ENCODE data around the gene LOXHD1.

The LOXHD1 gene

DNA sequence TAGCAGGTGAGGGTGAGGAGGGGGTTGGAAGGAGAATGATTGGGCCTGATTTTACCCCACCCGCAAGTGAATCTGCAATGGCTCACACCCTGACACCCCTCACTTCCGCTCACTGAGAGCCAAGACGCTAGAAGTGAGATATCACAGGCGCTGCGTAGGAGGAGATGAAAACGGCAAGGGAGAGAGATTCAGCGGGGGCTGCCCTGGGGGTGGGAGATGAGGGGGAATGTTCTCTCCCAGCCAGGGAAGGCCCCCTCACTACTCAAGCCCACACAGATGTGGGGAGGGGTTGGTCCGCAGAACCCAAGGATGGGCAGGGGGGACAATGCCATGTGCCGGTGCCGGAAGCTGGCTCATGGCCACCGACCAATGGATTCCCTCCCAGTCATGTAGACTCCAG lies 32.9 kb downstream of the LOXHD1 start:
- DNase-seq = no peak

DNA sequence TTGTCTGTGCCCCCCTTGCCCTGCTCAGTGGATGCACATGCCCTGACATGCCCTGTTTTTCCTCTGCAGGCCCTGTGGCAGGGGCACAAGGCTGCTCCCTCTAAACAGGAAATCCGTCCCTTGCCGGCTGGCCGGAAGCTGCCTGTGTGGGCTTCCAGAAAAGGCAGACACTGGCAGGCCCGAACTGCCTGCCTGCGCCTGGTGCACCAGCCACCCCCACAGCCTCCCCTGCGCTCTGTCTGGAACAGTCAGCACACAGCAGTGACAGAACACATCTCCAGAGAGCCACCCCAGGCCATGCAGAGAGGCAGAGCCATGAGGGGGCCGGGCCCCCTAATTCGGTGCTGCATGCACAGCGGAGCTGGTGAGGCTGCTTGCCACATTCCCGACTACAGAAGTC lies 33.5 kb downstream of the LOXHD1 start:
- peak; percentile 9 for DNase-seq

- DNase-seq = no peak
Measured at GRCh38 chr18:46622999-46623398, 34.0 kb downstream of the LOXHD1 start.

GRCh38 chr18:46622451-46622850 lies 34.6 kb downstream of the LOXHD1 start:
- no peak for DNase-seq

DNA sequence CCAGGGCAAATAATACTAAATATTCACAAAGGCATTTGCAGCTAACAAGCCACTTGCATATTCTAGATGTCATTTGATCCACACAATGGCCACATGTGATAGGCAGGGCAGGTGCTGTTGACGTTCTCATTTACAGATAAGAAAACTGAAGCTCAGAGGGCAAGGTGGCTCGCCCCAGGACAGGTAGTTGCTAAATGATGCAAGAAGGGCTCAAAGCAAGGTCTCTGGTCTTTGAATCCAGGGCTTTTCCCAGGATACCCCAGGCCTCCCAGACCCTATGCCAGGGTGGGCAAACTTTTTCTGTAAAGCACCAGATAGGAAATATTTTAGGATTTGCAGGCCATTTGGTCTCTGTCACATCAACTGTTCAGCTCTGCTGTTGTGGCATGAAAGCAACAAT lies 35.1 kb downstream of the LOXHD1 start:
- DNase-seq = no peak

DNA sequence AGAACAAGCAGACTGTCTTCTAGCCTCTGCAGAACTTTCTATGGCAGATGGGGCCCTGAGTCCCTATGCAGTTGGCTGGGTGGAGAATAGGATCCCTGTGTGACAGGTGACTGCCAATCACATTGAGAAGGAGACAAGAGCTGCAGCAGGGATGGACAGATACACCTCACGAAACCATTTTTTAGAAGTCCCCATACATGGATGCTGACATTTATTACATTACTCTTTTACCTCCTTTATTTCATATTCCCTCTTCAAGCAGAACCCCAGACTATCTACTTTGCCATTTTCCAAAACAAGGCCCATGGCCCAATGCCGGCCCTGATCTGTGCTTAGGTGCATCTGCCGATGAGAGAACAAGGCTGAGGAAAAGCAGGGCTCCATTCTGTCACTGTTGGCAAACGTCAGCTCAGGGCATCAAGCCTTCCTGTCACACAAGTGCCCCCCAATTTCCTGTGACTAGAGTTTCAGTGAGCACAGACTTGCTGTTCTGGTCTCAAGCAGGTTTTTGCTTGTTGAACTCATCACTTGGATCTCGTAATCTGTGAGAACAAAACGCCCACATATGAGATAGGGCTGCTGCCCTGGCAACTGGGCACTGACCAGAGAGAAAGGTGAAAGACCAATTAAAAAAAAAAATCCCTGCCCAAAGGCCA lies 35.8 kb downstream of the LOXHD1 start:
- no peak for DNase-seq

GRCh38 chr18:46619559-46619958 lies 37.5 kb downstream of the LOXHD1 start:
- DNase-seq = no peak

DNA sequence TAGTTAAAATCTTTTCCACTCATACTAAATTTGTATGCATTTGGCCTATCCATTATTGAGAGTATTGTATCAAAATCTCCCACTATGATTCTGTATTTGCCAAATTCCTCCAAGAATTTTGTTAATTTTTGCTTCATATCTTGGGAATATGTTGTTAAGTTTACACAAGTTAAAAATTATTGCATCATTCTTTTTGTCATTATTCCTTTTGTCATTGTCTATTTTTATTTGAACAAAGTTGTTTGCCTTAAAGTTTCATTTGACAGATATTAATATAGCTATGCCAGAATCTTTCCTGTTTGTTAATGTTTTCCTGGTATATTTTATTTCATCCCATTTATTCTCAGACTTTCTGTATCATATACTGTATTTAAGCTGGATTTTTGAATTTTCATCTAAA lies 41.3 kb downstream of the LOXHD1 start:
- no peak for DNase-seq

- DNase-seq = no peak
Measured at GRCh38 chr18:46609048-46609447, 48.0 kb downstream of the LOXHD1 start.

DNA sequence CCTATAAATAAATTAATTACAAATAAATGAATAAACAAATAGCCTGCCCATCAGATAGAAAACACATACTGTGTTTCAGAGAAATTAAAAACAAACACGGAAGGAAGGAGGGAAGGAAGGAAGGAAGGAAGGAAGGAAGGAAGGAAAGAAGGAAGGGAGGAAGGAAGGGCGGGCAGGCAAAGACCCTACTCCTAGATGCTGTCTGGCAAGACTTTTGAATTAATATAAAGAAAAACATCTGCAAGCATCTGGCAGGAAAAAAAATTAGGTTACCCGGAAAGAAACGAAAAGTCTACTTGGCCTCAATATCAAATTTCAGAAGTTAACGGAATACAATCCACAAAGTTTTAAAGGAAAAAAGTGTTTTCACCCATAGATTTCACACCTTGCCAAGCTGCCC lies 49.1 kb downstream of the LOXHD1 start:
- no peak for DNase-seq

DNA sequence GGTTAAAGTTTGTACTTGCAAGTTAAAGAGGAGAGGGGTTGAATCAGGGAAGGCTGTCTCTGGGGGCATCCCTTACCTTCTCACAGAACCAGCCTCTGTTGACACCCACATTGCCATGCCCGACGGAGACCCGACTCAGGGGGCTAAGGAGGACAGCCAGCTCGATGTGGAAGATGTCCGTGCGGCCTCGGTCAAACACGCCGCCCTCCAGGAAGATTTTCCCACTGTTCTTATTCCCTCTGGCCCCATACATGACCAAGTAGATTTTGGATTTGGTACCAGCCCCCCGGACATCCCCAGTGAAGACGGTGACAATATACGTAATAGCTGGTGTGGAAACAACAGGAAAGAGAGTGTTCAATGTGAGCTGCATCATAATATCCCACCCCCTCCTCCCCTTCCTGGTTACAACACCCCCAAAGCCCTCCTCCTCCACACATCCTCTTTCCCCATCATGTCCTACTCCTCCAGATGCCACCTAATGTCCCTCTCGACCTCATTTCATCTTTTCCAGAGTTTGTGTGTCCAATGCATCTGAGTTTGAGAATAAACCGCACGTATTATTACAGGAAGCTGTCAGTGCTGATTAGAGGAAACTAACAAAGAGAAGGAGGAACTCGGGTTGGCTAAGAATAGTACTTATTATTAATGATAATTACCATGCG lies 55.7 kb downstream of the LOXHD1 start:
- no peak for DNase-seq

- no peak for DNase-seq
Measured at GRCh38 chr18:46596119-46596518, 60.9 kb downstream of the LOXHD1 start.

DNA sequence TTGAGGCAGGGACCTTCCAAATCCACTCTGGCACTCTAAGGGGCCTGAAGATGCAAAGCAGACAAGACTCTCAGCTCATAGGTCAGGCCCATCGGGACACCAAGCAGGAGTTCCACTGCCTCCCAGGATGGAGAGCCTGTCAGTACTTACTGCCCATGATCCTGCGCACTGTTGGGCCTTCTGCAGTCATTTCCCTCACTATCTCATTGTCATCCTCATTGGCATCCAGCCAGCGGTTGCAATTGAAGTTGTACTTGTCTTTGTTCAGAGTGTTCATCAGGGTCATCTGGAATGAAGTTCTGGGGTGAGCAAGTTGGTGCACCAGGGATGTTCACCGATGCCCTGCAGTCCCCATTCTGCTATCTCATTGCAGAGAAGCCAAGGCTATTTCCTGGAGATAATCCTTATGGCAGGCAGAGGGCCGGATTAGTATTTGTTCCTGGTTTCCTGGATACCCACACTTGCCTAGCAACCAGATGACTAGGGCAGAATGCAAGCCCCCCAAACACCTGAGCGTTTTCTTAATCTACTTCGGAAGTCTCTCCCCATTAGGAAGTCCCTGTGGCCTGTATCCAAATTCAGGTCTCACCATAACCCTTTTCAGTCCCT lies 65.1 kb downstream of the LOXHD1 start:
- DNase-seq = no peak

DNA sequence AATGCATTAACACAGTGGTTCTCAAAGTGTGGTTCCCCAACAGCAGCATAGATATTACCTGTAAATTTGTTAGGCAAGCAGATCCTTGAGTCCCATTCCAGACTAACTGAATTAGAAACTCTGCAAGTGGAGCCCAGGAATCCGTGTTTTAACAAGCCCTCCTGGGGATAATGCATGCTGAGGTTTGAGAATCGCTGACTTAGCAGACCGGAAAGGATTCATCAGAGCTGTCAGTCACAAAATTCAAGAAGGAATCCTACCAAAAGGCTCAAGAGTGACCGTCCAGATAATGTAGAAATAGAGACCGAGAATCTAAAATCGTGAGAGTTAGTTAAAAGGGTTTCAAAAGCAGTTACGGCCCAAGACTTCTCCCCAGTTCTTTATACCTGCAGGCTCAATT lies 66.9 kb downstream of the LOXHD1 start:
- DNase-seq = no peak

DNA sequence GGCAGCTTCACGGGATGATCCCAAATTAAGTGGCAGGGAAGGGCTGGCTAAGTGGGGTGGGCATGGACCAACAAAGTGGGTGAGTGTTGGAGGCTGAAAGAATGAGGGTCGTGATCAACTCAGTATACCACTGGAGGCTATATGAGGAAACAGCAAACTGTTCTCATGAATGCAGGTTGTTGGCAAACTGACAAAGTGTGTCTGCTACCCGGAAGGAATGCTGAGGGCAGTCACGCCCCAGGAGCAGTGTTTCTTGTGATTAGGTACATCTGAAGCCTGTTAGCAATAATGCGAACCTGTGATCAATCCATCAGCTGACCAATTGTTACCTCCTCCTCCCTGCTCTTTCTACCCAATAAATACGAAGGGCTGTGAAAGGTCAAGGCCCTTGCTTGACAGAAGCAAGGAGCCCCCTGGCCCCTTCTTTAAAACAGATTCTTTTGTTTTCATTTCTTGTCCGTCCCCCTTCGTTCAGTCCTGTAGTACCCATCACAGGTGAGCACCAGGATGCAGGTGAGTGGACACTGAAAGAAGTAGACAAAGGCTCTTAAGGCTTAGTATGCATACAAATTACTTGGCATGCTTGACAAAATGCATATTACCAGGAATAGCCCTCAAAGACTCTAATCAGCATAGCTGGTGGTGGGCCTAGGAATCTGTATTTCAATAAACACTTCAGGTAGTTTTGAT lies 67.9 kb downstream of the LOXHD1 start:
- DNase-seq = no peak

- no peak for DNase-seq
Measured at GRCh38 chr18:46587600-46587999, 69.4 kb downstream of the LOXHD1 start.

DNA sequence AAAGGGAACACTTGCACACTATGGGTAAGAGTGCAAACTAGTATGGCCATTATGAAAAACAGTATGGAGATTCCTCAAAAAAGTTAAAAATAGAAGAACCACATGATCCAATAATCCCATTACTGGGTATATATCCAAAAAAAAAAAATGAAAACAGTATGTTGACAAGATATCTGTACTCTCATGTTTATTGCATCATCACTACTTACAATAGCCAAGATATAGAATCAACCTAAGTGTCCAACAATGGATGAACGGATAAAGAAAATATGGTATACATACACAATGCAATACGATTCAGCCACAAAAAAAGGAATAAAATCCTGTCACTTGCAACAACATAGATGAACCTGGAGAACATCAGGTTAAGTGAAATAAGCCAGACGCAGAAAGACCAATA lies 73.3 kb downstream of the LOXHD1 start:
- DNase-seq = no peak

- DNase-seq = no peak
Measured at GRCh38 chr18:46581648-46582047, 75.4 kb downstream of the LOXHD1 start.

GRCh38 chr18:46578987-46579386 lies 78.0 kb downstream of the LOXHD1 start:
- no peak for DNase-seq

DNA sequence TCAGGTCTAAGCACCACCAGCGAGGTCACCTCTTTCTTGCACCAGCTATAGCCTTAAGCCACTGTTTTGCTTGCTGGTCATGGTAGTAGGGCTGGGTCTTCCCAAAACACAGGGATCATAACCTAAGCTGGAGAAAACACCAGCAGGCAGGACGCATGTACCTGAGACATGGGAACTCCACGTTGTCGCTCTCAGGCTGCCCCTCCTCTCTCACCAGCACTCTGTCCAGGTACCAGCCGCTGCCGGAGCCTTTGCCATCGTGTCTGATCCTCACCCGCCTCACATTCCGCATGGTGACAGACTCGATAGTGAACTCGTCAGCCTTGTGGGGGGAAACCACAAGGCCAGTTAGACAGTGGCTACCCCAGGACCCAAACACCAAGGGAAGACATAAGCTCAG lies 79.5 kb downstream of the LOXHD1 start:
- no peak for DNase-seq

GRCh38 chr18:46575851-46576250 lies 81.2 kb downstream of the LOXHD1 start:
- no peak for DNase-seq

DNA sequence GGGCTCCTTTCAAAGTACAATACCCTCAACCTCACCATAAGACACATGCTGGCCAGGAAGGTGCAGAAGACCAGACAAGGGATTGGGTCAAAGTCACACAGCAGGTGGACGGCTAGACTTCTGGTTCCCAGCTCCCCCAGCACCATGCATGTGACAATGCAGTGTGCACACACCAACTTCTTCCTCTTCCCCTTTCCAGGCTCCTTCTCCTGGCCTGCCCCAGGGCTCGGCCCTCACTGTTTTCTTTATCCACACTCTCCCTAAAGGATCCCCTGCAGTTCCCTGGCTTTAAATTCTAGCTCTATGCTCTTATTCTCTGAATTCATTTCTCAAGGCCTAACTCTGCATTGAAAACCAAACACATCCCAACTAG lies 82.3 kb downstream of the LOXHD1 start:
- no peak for DNase-seq

DNA sequence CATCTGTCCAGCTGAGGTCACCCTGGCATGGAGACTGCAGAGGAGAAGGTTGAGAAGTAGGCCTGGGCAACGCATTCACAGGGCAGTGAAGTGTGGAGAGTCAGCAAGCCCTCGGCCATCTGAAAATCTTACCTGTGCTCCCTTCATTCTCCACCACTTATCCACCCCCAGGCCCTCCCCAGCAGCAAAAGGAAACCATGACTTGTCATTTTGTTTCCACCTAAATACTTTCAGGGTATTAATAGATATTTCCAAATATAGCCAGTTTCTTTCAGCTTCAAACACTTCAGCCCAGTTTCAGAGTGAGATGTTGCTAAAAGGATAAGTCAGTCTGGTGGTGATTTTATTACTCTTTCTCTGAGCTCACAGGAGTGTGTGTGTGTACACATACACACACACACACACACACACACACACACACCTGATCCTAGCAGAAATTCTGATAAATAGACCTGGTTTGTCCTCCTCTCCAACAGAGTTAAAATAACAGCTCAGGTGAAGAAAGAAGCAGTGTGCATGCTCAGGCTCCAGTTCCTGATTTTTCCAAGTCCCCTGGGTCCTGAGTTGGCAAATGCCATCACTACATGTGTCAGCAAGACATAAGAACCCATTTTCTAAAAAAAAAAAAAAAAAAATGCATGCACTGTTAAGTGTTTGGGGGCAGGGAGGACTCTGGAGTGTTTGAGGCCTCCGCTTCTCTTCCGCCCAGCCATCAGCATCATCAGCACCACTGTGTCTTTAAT lies 82.8 kb downstream of the LOXHD1 start:
- DNase-seq = no peak

Measured in CD4-positive, alpha-beta T cell treated with Interleukin-4 for 4 hours (primary cell).